Liver (tissue), 9 donors: ENCODE data around the gene TENT4B. TPM values are rescaled to one million over a fixed set of nuclear protein-coding genes. Genes with fewer than 3 reads are reported as not detected.

Experiments used
- DNase-seq: peaks from one replicate; pipeline ENCODE4 v3.0.0-alpha.2; 2017; ENCODE audit warnings: low spot score
- H3K27ac ChIP-seq, 2 donors: one replicate each; pipeline ENCODE4 v1.7.0; 2013; ENCODE audit warnings: inconsistent platforms in 2 of 2, low read length in 2 of 2, control low read depth in 1 of 2, low read depth in 1 of 2, mild to moderate bottlenecking in 1 of 2
- H3K27me3 ChIP-seq, 4 donors: one replicate each; pipeline versions ENCODE4 v1.6.1 to v1.7.0; 2013; ENCODE audit warnings: low read length in 3 of 4, inconsistent platforms in 1 of 4, mild to moderate bottlenecking in 1 of 4, moderate library complexity in 1 of 4; ENCODE audit not compliant: control insufficient read depth in 4 of 4, insufficient read depth in 4 of 4
- H3K36me3 ChIP-seq, 4 donors: one replicate each; pipeline versions ENCODE4 v1.6.1 to v1.7.0; 2013; ENCODE audit warnings: low read length in 3 of 4, mild to moderate bottlenecking in 3 of 4, low read depth in 1 of 4, moderate library complexity in 1 of 4; ENCODE audit not compliant: control insufficient read depth in 4 of 4, insufficient read depth in 3 of 4
- H3K4me1 ChIP-seq, 4 donors: one replicate each; pipeline versions ENCODE4 v1.6.1 to v1.7.0; 2013; ENCODE audit warnings: low read length in 3 of 4, mild to moderate bottlenecking in 3 of 4, moderate library complexity in 1 of 4; ENCODE audit not compliant: control insufficient read depth in 4 of 4, insufficient read depth in 4 of 4
- H3K4me3 ChIP-seq, 3 donors: one replicate each; pipeline versions ENCODE4 v1.6.1 to v1.7.0; 2013; ENCODE audit warnings: low read length in 3 of 3, control low read depth in 1 of 3, low read depth in 1 of 3, mild to moderate bottlenecking in 1 of 3
- H3K9ac ChIP-seq, 2 donors: one replicate each; pipeline ENCODE4 v1.7.0; 2013; ENCODE audit warnings: low read length in 2 of 2, mild to moderate bottlenecking in 2 of 2, moderate library complexity in 2 of 2, control low read depth in 1 of 2, low read depth in 1 of 2
- H3K9me3 ChIP-seq, 4 donors: one replicate each; pipeline versions ENCODE4 v1.6.1 to v1.7.0; 2013; ENCODE audit warnings: low read length in 3 of 4; ENCODE audit not compliant: control insufficient read depth in 4 of 4
- ATF3 ChIP-seq: IDR thresholded peaks from 2 replicates; pipeline ENCODE4 v1.6.1; 2016; ENCODE audit warnings: antibody characterized with exemption
- EGR1 ChIP-seq, 2 donors: IDR thresholded peaks; 2 replicates each; pipeline ENCODE4 v1.6.1; 2016 to 2018; ENCODE audit warnings: antibody characterized with exemption in 2 of 2, low read depth in 2 of 2
- FOXA1 ChIP-seq: IDR thresholded peaks from 2 replicates; pipeline ENCODE4 v1.6.1; 2016; ENCODE audit warnings: antibody characterized with exemption
- FOXA2 ChIP-seq: IDR thresholded peaks from 2 replicates; pipeline ENCODE4 v1.6.1; 2016; ENCODE audit warnings: antibody characterized with exemption
- GABPA ChIP-seq, 2 donors: IDR thresholded peaks in 1 of 2; conservative IDR thresholded peaks in 1 of 2; 2 replicates each; pipeline ENCODE4 v1.6.1; 2016; ENCODE audit warnings: antibody characterized with exemption in 2 of 2, mild to moderate bottlenecking in 1 of 2, moderate library complexity in 1 of 2
- HNF4A ChIP-seq, 2 donors: conservative IDR thresholded peaks; 2 replicates each; pipeline ENCODE4 v1.6.1; 2016; ENCODE audit warnings: antibody characterized with exemption in 2 of 2, mild to moderate bottlenecking in 2 of 2
- HNF4G ChIP-seq: IDR thresholded peaks from 2 replicates; pipeline ENCODE4 v1.6.1; 2016; ENCODE audit warnings: antibody characterized with exemption
- JUND ChIP-seq, 2 donors: IDR thresholded peaks; 2 replicates each; pipeline ENCODE4 v1.6.1; 2016; ENCODE audit warnings: antibody characterized with exemption in 2 of 2
- NR2F2 ChIP-seq: IDR thresholded peaks from 2 replicates; pipeline ENCODE4 v1.6.1; 2016; ENCODE audit warnings: antibody characterized with exemption
- RXRA ChIP-seq, 2 donors: IDR thresholded peaks; 2 replicates each; pipeline ENCODE4 v1.6.1; 2017 to 2018; ENCODE audit warnings: antibody characterized with exemption in 2 of 2, mild to moderate bottlenecking in 1 of 2
- SP1 ChIP-seq: IDR thresholded peaks from 2 replicates; pipeline ENCODE4 v1.6.1; 2018; ENCODE audit warnings: antibody characterized with exemption, mild to moderate bottlenecking
- TAF1 ChIP-seq: conservative IDR thresholded peaks from 2 replicates; pipeline ENCODE4 v1.6.1; 2016; ENCODE audit warnings: antibody characterized with exemption, mild to moderate bottlenecking
- YY1 ChIP-seq: IDR thresholded peaks from 2 replicates; pipeline ENCODE4 v1.6.1; 2016; ENCODE audit warnings: antibody characterized with exemption, mild to moderate bottlenecking
- WGBS: extraction: QIAGEN DNeasy Blood & Tissue Kit; methylation state at CpG from one replicate; pipeline ENCODE4 v1.1.7; 2013; 5-methylcytosine and 5-hydroxymethylcytosine counted together
- polyA plus RNA-seq, 2 donors: library from polyadenylated mRNA; stranded (reverse) in 1 of 2; unstranded in 1 of 2; fragments of 200-250 nt in 1 of 2; fragments of >200 nt in 1 of 2; fragmentation: Nextera tagmentation in 1 of 2; extraction: Ambion mirVana in 1 of 2; gene quantifications; one replicate each; pipeline versions ENCODE4 v1.2.1 to v1.2.3, GENCODE V29; 2013 to 2015
- total RNA-seq, 2 donors: library from RNA; depleted of rRNA; stranded (reverse); fragments of >200 nt; gene quantifications; one replicate each; pipeline ENCODE4 v1.2.3, GENCODE V29; 2014
- TF ChIP-seq, protein P1 (sequence below): IDR thresholded peaks from 2 replicates; pipeline ENCODE4 v1.6.1; 2016; ENCODE audit warnings: antibody characterized with exemption, mild to moderate bottlenecking
- TF ChIP-seq, protein P2 (sequence below): IDR thresholded peaks from 2 replicates; pipeline ENCODE4 v1.6.1; 2016; ENCODE audit warnings: antibody characterized with exemption
- TF ChIP-seq, protein P3 (sequence below): fragments of 150-350 bp; IDR thresholded peaks from 2 replicates; pipeline ENCODE4 v1.5.1; 2017; ENCODE audit warnings: improper control_type of control experiment, low read depth, low read length; ENCODE audit not compliant: missing input control
- donor health status: healthy.
- donor health status: healthy.
- donor health status: healthy.
- donor health status: healthy.
- donor health status: healthy.

Gene TENT4B
- total and polyA plus RNA-seq, 4 donors, result 4.2 to 10.8 (median 7.9) TPM

DNA sequence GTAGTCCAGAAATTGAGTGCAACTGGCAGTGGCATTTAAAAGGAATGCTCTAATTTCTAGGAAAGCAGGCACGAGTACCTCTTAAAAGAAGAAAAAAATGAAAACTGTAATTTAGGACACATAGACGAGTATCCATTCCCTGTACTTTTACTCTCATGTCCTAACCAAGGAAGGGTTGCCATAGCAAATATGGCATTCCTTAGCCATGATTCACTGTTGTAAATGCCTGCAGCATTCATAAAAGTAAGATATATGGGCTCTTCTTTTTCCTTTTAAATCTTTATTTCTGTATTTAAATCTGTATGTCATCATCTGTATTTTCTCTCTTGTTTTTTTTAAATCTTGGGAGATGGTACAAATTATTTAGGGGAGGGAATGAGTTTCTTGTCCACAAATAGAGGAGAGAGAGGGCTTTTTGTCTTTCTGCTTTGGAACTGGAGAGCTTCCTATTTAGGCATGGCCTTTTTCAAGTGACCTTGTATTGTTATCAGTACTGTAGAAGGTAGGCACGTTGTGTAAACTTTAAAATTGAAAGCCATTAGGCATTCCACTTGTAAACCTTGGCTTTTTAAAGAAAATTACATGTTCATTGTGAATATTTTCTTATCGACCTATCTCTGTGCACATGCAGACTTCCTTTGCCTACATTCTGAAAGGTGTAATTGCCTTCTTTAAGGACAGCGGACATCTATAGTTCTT lies 50.0 kb downstream of the TENT4B start:
- H3K4me3 ChIP-seq, result no peak overlapping the region
- no peaks in the 10 kb centered on the region for H3K27me3 ChIP-seq
- H3K9me3 ChIP-seq, result no peaks in the 10 kb centered on the region
- H3K36me3 ChIP-seq, result no peaks in the 10 kb centered on the region
- TF ChIP-seq YY1 (no peak), JUND (IDR thresholded peaks at IDR 0.05) (peak; percentile 72 to 75)
- H3K27ac ChIP-seq, result peak overlapping the region; percentile 23 to 54
- no peak for DNase-seq
- peaks cover 6 to 35% (median 12%) of the 10 kb centered on the region in 4 donors for H3K4me1 ChIP-seq
- no peak overlapping the region for H3K9ac ChIP-seq
- 60% methylated on average over 5 of the region's 5 CpGs for WGBS

GRCh38 chr16:50203681-50204080 lies 50.6 kb downstream of the TENT4B start:
- Histone ChIP-seq H3K9me3 (no peaks in the 10 kb centered on the region), H3K4me3 (no peak overlapping the region), H3K27ac (peak overlapping the region in 1 of 2 donors; percentile 54), H3K27me3 (no peaks in the 10 kb centered on the region), H3K9ac (no peak overlapping the region), H3K36me3 (no peaks in the 10 kb centered on the region), H3K4me1 (peaks cover 6 to 39% (median 12%) of the 10 kb centered on the region in 4 donors)
- TF ChIP-seq HNF4G (no peak), RXRA (IDR thresholded peaks at IDR 0.05) (no peak), NR2F2 (no peak), HNF4A (conservative IDR thresholded peaks at IDR 0.05) (no peak), SP1 (no peak), ATF3 (no peak), FOXA2 (no peak), JUND (IDR thresholded peaks at IDR 0.05) (no peak), EGR1 (IDR thresholded peaks at IDR 0.05; ENCODE audit: low read depth in 2 of 2) (no peak), FOXA1 (no peak), YY1 (no peak), TAF1 (no peak), GABPA (IDR thresholded peaks at IDR 0.05 in 1 of 2, conservative IDR thresholded peaks at IDR 0.05 in 1 of 2) (no peak)
- TF ChIP-seq, protein P1, sequence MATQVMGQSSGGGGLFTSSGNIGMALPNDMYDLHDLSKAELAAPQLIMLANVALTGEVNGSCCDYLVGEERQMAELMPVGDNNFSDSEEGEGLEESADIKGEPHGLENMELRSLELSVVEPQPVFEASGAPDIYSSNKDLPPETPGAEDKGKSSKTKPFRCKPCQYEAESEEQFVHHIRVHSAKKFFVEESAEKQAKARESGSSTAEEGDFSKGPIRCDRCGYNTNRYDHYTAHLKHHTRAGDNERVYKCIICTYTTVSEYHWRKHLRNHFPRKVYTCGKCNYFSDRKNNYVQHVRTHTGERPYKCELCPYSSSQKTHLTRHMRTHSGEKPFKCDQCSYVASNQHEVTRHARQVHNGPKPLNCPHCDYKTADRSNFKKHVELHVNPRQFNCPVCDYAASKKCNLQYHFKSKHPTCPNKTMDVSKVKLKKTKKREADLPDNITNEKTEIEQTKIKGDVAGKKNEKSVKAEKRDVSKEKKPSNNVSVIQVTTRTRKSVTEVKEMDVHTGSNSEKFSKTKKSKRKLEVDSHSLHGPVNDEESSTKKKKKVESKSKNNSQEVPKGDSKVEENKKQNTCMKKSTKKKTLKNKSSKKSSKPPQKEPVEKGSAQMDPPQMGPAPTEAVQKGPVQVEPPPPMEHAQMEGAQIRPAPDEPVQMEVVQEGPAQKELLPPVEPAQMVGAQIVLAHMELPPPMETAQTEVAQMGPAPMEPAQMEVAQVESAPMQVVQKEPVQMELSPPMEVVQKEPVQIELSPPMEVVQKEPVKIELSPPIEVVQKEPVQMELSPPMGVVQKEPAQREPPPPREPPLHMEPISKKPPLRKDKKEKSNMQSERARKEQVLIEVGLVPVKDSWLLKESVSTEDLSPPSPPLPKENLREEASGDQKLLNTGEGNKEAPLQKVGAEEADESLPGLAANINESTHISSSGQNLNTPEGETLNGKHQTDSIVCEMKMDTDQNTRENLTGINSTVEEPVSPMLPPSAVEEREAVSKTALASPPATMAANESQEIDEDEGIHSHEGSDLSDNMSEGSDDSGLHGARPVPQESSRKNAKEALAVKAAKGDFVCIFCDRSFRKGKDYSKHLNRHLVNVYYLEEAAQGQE, result no peak
- TF ChIP-seq, protein P2, sequence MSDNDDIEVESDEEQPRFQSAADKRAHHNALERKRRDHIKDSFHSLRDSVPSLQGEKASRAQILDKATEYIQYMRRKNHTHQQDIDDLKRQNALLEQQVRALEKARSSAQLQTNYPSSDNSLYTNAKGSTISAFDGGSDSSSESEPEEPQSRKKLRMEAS, result no peak
- TF ChIP-seq, protein P3, sequence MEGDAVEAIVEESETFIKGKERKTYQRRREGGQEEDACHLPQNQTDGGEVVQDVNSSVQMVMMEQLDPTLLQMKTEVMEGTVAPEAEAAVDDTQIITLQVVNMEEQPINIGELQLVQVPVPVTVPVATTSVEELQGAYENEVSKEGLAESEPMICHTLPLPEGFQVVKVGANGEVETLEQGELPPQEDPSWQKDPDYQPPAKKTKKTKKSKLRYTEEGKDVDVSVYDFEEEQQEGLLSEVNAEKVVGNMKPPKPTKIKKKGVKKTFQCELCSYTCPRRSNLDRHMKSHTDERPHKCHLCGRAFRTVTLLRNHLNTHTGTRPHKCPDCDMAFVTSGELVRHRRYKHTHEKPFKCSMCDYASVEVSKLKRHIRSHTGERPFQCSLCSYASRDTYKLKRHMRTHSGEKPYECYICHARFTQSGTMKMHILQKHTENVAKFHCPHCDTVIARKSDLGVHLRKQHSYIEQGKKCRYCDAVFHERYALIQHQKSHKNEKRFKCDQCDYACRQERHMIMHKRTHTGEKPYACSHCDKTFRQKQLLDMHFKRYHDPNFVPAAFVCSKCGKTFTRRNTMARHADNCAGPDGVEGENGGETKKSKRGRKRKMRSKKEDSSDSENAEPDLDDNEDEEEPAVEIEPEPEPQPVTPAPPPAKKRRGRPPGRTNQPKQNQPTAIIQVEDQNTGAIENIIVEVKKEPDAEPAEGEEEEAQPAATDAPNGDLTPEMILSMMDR, result no peak
- WGBS, result 80% methylated on average over 6 of the region's 6 CpGs
- DNase-seq, result no peak
